Gastroesophageal sphincter (tissue), 4 donors: Measurements from ENCODE around the gene ELMO1. TPM values are rescaled to one million over a fixed set of nuclear protein-coding genes. Genes with fewer than 3 reads are reported as not detected.

Experiments used
- ATAC-seq: fragments of 150-250 bp; one replicate; pipeline ENCODE4 v1.9.1; 2016; ENCODE audit warnings: mild to moderate bottlenecking, moderate library complexity
- H3K27ac ChIP-seq, 4 donors: fragments of 200-600 bp; sonication (generic) in 3 of 4; 1 replicate in 3 of 4; 2 replicates in 1 of 4; pipeline ENCODE4 v1.5.1; 2016 to 2019
- H3K27me3 ChIP-seq: fragments of 200-600 bp; sonication (generic); one replicate; pipeline ENCODE4 v1.5.1; 2019
- H3K36me3 ChIP-seq, 2 donors: fragments of 200-600 bp; sonication (generic); one replicate each; pipeline ENCODE4 v1.5.1; 2019; ENCODE audit warnings: control low read depth in 1 of 2
- H3K4me1 ChIP-seq, 3 donors: fragments of 200-600 bp; sonication (generic); 1 replicate in 2 of 3; 2 replicates in 1 of 3; pipeline ENCODE4 v1.5.1; 2016 to 2019; ENCODE audit warnings: control low read depth in 2 of 3
- H3K4me3 ChIP-seq, 2 donors: fragments of 200-600 bp; sonication (generic); one replicate each; pipeline ENCODE4 v1.5.1; 2019; ENCODE audit warnings: mild to moderate bottlenecking in 1 of 2, moderate library complexity in 1 of 2
- H3K9me3 ChIP-seq, 3 donors: fragments of 200-600 bp; sonication (generic); one replicate each; pipeline ENCODE4 v1.5.1; 2017 to 2019; ENCODE audit warnings: control low read depth in 2 of 3
- EP300 ChIP-seq: sonication (generic); formaldehyde crosslinking; IDR thresholded peaks from one replicate; pipeline ENCODE4 v1.6.1; 2017; ENCODE audit warnings: antibody characterized with exemption, mild to moderate bottlenecking
- POLR2A ChIP-seq, 2 donors: fragments of 450-650 bp; IDR thresholded peaks; one replicate each; pipeline ENCODE4 v1.6.1; 2017; ENCODE audit warnings: antibody characterized with exemption in 2 of 2, mild to moderate bottlenecking in 2 of 2, moderate library complexity in 1 of 2
- POLR2AphosphoS5 ChIP-seq: sonication (generic); formaldehyde crosslinking; IDR thresholded peaks from one replicate; pipeline ENCODE4 v1.6.1; 2017; ENCODE audit warnings: antibody characterized with exemption
- WGBS, 2 donors: methylation state at CpG; one replicate each; pipeline ENCODE4 v1.1.5; 2018; ENCODE audit warnings: low coverage in 1 of 2; 5-methylcytosine and 5-hydroxymethylcytosine counted together
- total RNA-seq, 4 donors: library from RNA; depleted of rRNA; stranded (reverse); fragments of >200 nt; gene quantifications; one replicate each; pipeline ENCODE4 v1.1.0, GENCODE V29; 2016
- TF ChIP-seq, protein P1 (sequence below), 4 experiments: fragments of 200-600 bp in 2 of 4; fragments of 450-650 bp in 2 of 4; sonication (generic) in 1 of 4; IDR thresholded peaks; one replicate each; pipeline ENCODE4 v1.5.1; 2017 to 2019; ENCODE audit warnings: antibody characterized with exemption in 4 of 4, mild to moderate bottlenecking in 2 of 4, moderate library complexity in 2 of 4

Gene ELMO1
- total RNA-seq, 4 donors from 2014 or later = 22.1 to 54.0 (median 42.7) TPM

DNA sequence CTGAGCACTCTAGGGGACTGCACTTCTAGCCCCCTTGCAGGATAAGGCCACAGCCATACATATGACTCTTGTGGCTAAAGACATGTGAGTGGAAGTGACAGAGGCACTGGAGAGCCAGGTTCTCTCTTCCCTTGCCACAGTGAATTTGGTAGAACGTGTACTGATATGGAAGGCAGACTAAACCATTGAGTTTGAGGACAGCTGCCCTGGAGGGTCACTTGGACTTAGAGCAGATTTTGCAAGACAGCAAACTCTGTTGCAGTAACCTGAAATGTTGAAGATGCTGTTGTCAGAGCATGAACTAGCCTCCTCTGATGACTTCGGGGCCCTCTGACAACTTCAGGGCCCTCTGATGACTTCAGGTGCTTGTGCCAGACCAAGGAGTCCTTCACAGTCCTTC lies 85.9 kb downstream of the ELMO1 start:
- H3K4me3 ChIP-seq = no peak overlapping the region
- 80 to 100% methylated on average over 1 of the region's 2 CpGs for WGBS, 2 donors
- no peaks in the 10 kb centered on the region for H3K36me3 ChIP-seq
- TF ChIP-seq, protein P1, sequence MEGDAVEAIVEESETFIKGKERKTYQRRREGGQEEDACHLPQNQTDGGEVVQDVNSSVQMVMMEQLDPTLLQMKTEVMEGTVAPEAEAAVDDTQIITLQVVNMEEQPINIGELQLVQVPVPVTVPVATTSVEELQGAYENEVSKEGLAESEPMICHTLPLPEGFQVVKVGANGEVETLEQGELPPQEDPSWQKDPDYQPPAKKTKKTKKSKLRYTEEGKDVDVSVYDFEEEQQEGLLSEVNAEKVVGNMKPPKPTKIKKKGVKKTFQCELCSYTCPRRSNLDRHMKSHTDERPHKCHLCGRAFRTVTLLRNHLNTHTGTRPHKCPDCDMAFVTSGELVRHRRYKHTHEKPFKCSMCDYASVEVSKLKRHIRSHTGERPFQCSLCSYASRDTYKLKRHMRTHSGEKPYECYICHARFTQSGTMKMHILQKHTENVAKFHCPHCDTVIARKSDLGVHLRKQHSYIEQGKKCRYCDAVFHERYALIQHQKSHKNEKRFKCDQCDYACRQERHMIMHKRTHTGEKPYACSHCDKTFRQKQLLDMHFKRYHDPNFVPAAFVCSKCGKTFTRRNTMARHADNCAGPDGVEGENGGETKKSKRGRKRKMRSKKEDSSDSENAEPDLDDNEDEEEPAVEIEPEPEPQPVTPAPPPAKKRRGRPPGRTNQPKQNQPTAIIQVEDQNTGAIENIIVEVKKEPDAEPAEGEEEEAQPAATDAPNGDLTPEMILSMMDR (IDR thresholded peaks at IDR 0.05) = no peak
- TF ChIP-seq EP300 (no peak), POLR2AphosphoS5 (no peak), POLR2A (IDR thresholded peaks at IDR 0.05) (no peak)
- no peak overlapping the region for H3K27ac ChIP-seq
- H3K27me3 ChIP-seq = peaks cover 13% of the 10 kb centered on the region
- no peaks in the 10 kb centered on the region for H3K9me3 ChIP-seq
- H3K4me1 ChIP-seq = peaks cover 0 to 4% (median 0%) of the 10 kb centered on the region in 3 donors
- no peak for ATAC-seq

DNA sequence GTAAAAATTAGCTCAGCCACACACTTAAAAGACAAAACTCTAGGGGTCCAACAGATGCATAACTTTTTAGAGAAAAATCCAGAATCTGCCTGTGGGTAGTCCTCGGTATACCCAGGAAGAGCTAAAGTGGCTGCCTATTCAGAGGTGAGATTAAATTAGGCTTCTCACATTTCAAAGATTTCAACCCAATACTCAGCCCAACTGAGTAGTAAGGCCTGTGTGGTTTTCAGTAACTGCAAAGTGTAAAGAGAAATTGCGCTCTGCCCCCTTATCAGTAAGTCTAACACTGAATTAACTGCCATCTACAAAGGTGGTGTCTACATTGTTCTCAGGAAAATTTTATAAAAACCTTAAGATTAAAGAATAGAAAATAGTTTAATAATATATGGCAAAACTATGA lies 88.2 kb downstream of the ELMO1 start:
- TF ChIP-seq, protein P1 (IDR thresholded peaks at IDR 0.05) = no peak
- TF ChIP-seq EP300 = no peak
- no peak for TF ChIP-seq POLR2A (IDR thresholded peaks at IDR 0.05)
- no peak for TF ChIP-seq POLR2AphosphoS5
- Histone ChIP-seq H3K36me3 (no peaks in the 10 kb centered on the region), H3K27me3 (peaks cover 5% of the 10 kb centered on the region), H3K27ac (no peak overlapping the region), H3K4me1 (peaks cover 0 to 11% (median 3%) of the 10 kb centered on the region in 3 donors), H3K4me3 (no peak overlapping the region), H3K9me3 (no peaks in the 10 kb centered on the region)
- no peak for ATAC-seq
- 89 to 94% methylated on average over 2 of the region's 2 CpGs for WGBS, 2 donors

DNA sequence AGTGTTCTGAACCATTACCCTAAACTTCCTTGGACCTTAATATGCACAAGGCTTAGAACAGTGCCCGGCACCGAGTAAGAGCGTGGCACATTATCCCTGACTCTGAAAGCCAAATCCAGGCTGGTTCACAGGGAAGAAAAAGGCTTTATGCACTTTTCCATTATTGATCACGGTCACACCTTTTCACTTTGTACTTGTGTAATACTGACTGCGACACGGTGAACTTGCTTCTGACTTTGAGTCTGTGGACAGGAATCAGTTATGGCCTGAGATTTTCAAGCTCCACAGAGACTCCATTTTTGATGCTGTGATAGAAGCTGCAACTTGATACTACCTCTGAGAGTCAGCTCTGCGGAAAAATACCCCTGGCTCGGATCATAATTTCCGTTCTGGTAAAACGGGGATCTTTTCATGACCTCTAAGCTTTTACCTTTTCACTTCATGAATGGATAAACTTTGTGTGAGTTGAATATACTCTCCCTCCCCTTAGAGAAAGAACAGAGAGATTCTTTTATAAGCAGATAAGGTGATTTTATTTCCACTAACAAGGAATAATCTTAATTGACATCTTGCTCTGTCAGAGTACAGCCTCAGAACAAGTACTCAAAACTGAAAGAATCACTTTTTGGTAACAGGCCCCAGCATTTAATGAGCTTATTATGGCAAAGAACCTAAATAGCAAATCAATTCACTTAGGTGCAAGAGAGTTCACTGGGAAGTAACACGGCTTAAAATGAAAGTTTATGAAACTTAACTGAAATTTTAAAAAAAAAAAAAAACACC lies 88.8 kb downstream of the ELMO1 start:
- Histone ChIP-seq H3K9me3 (no peaks in the 10 kb centered on the region), H3K36me3 (no peaks in the 10 kb centered on the region), H3K4me3 (no peak overlapping the region), H3K27me3 (no peaks in the 10 kb centered on the region), H3K27ac (no peak overlapping the region), H3K4me1 (peaks cover 0 to 17% (median 10%) of the 10 kb centered on the region in 3 donors)
- TF ChIP-seq POLR2AphosphoS5 (no peak), POLR2A (IDR thresholded peaks at IDR 0.05) (no peak), EP300 (no peak)
- TF ChIP-seq, protein P1 (IDR thresholded peaks at IDR 0.05) = no peak
- ATAC-seq = no peak
- 76 to 91% methylated on average over 9 to 11 of the region's 11 CpGs for WGBS, 2 donors

DNA sequence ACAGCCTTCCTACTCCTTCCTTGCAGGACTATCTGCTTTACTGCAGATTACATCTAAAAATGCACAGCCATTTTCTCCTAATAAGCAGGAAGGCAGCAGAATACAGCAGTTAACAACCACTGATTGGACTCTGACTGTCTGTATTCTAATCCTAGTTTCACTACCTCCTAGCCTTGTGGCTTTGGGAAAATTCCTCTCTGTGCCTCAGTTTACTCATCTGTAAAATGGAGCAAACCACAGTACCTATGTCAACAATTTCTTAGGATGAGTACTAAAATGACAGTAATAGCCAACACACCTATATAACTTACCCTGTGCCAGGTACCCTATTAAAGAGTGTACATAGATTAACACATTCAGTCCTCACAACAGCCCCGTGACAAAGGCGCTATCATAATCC lies 89.5 kb downstream of the ELMO1 start:
- Histone ChIP-seq H3K27me3 (no peaks in the 10 kb centered on the region), H3K4me3 (no peak overlapping the region), H3K9me3 (no peaks in the 10 kb centered on the region), H3K4me1 (peaks cover 0 to 24% (median 15%) of the 10 kb centered on the region in 3 donors), H3K36me3 (no peaks in the 10 kb centered on the region), H3K27ac (no peak overlapping the region)
- no peak for ATAC-seq
- WGBS, 2 donors = 100% methylated on average over 2 of the region's 2 CpGs; no CpG with 5 or more reads in 1 of the 2 donors
- TF ChIP-seq POLR2AphosphoS5 = no peak
- TF ChIP-seq EP300 = no peak
- TF ChIP-seq, protein P1 (IDR thresholded peaks at IDR 0.05) = no peak
- no peak for TF ChIP-seq POLR2A (IDR thresholded peaks at IDR 0.05)

DNA sequence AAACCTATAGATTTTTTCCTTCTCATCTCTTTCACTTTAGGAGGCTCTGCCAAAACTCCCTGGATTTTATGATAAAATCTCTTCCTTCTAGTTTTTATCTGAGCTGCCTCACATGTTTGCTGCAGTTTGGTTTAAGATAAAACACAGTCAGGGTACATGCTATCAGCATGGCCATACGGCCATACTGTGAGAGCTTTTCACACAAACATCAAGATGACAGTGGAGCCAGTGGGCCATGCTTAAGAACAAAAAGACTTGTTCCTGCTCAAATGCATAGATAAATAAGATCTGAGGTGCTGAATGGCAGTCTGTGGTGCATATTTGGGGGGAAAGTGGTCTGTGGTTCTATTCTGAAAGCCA lies 91.0 kb downstream of the ELMO1 start:
- 57% methylated on average over 1 of the region's 1 CpG; no CpG with 5 or more reads in 1 of the 2 donors for WGBS, 2 donors

More for the DNA sequence above, 91.0 kb downstream of the ELMO1 start:
- Histone ChIP-seq H3K27ac (peak overlapping the region in 1 of 4 donors; percentile 10), H3K27me3 (no peaks in the 10 kb centered on the region), H3K9me3 (no peaks in the 10 kb centered on the region), H3K36me3 (no peaks in the 10 kb centered on the region), H3K4me3 (no peak overlapping the region), H3K4me1 (peaks cover 0 to 40% (median 15%) of the 10 kb centered on the region in 3 donors)
- TF ChIP-seq, protein P1 (IDR thresholded peaks at IDR 0.05) = no peak
- TF ChIP-seq POLR2A (IDR thresholded peaks at IDR 0.05) = no peak
- TF ChIP-seq EP300 = no peak
- no peak for TF ChIP-seq POLR2AphosphoS5
- ATAC-seq = no peak
